Esophagus (tissue), 2 donors: ENCODE measurements around the gene TAAR8. TPM values are rescaled to one million over a fixed set of nuclear protein-coding genes. Genes with fewer than 3 reads are reported as not detected.
"Not testable (repeated sequence)": the region's sequence is repeated elsewhere in the genome, so short reads cannot be mapped to it uniquely, and the experiment has no call there.

Source experiments
- H3K27ac ChIP-seq, 2 donors: one replicate each; pipeline ENCODE4 v1.5.1; 2013; ENCODE audit warnings: low read depth in 2 of 2, mild to moderate bottlenecking in 2 of 2, inconsistent platforms in 1 of 2, low read length in 1 of 2, moderate library complexity in 1 of 2
- H3K27me3 ChIP-seq, 2 donors: one replicate each; pipeline ENCODE4 v1.6.1; 2013; ENCODE audit warnings: low read length in 2 of 2, control low read depth in 1 of 2, mild to moderate bottlenecking in 1 of 2; ENCODE audit not compliant: insufficient read depth in 2 of 2, control insufficient read depth in 1 of 2
- H3K36me3 ChIP-seq, 2 donors: one replicate each; pipeline ENCODE4 v1.6.1; 2013; ENCODE audit warnings: low read length in 1 of 2; ENCODE audit not compliant: control insufficient read depth in 2 of 2, insufficient read depth in 2 of 2
- H3K4me1 ChIP-seq, 2 donors: one replicate each; pipeline ENCODE4 v1.6.1; 2013; ENCODE audit warnings: low read length in 1 of 2; ENCODE audit not compliant: control insufficient read depth in 2 of 2, insufficient read depth in 2 of 2
- H3K4me3 ChIP-seq, 2 donors: one replicate each; pipeline ENCODE4 v1.5.1; 2013; ENCODE audit warnings: low read length in 2 of 2, mild to moderate bottlenecking in 2 of 2, low read depth in 1 of 2, moderate library complexity in 1 of 2
- H3K9me3 ChIP-seq, 2 donors: one replicate each; pipeline ENCODE4 v1.6.1; 2013; ENCODE audit warnings: mild to moderate bottlenecking in 2 of 2, low read depth in 1 of 2, low read length in 1 of 2, moderate library complexity in 1 of 2; ENCODE audit not compliant: control insufficient read depth in 2 of 2, insufficient read depth in 1 of 2
- WGBS, 2 donors: extraction: QIAGEN DNeasy Blood & Tissue Kit; methylation state at CpG; one replicate each; pipeline ENCODE4 v1.1.7; 2013; 5-methylcytosine and 5-hydroxymethylcytosine counted together
- polyA plus RNA-seq, 2 donors: library from polyadenylated mRNA; stranded (reverse); fragments of 200-250 nt; gene quantifications; one replicate each; pipeline ENCODE4 v1.2.3, GENCODE V29; 2013
- donor health status: healthy with polysubstance abuse.
- donor health status: Bipolar disorder and iron deficiency.

The TAAR8 gene
- polyA plus RNA-seq, 2 donors, result not detected

GRCh38 chr6:132534546-132534945 is 17.9 kb upstream of the TAAR8 start:
- not testable (repeated sequence) for H3K4me1 ChIP-seq, H3K4me3 ChIP-seq, H3K27me3 ChIP-seq, H3K36me3 ChIP-seq, H3K9me3 ChIP-seq, H3K27ac ChIP-seq
- WGBS, 2 donors, result 80 to 83% methylated on average over 2 of the region's 2 CpGs

GRCh38 chr6:132537145-132537544 is 15.3 kb upstream of the TAAR8 start:
- Histone ChIP-seq H3K4me1 (no peaks in the 10 kb centered on the region), H3K36me3 (no peaks in the 10 kb centered on the region), H3K27ac (no peak overlapping the region), H3K27me3 (peaks cover 0 to 6% of the 10 kb centered on the region in 2 donors), H3K4me3 (no peak overlapping the region), H3K9me3 (no peaks in the 10 kb centered on the region)
- 70 to 79% methylated on average over 3 of the region's 3 CpGs for WGBS, 2 donors

DNA sequence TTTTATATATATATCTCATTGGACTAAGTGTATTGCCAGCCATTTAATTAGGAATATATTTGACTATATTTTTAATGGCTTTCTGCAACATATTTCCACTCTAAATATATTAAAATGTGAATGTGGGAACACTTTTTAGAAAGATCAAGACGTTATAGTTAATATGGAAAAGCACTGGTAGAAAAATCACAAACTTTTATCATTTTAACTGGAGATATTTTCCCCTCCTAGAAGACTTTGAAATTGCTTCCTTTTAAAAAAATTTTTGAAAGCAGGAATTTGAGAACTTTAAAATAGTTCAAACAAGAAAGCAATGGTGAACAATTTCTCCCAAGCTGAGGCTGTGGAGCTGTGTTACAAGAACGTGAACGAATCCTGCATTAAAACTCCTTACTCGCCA is 14.5 kb upstream of the TAAR8 start, which contains the start of gene TAAR9:
Gene TAAR9, plus strand, starts transcription at position 301 of the 400 bp plus-strand sequence. Its CDS starts 13 bp downstream, at position 314.
- H3K4me1 ChIP-seq, result no peaks in the 10 kb centered on the region
- H3K4me3 ChIP-seq, result no peak within 1 kb of the TSS
- H3K27me3 ChIP-seq, result peaks cover 0 to 6% of the 10 kb centered on the region in 2 donors
- H3K36me3 ChIP-seq, result no peaks in the 10 kb centered on the region
- WGBS, 2 donors, result 76 to 79% methylated on average over 4 of the region's 4 CpGs
- no peaks in the 10 kb centered on the region for H3K9me3 ChIP-seq
- no peak within 1 kb of the TSS for H3K27ac ChIP-seq

DNA sequence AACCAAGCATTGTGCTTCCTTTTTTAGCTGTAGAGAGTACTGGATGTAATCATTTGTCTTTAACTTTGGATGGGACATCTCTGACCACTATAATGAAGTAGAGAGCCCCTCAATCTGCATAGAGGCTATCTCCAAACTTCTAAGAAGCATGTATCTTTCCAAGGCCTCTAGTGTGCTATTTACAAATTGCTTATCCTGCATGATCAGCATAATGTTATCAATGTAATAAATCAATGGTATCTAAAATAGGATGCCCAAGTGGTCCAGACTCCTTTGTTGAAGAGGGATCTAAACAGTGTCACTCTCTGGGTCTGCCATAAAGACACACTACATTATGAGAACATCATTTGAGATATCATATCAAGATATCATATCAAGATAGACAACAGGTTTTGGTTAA is 7.6 kb upstream of the TAAR8 start:
- H3K36me3 ChIP-seq, result no peaks in the 10 kb centered on the region
- no peak overlapping the region for H3K27ac ChIP-seq
- H3K4me1 ChIP-seq, result no peaks in the 10 kb centered on the region
- no peaks in the 10 kb centered on the region for H3K9me3 ChIP-seq
- no peak overlapping the region for H3K4me3 ChIP-seq
- peaks cover 0 to 2% of the 10 kb centered on the region in 2 donors for H3K27me3 ChIP-seq

DNA sequence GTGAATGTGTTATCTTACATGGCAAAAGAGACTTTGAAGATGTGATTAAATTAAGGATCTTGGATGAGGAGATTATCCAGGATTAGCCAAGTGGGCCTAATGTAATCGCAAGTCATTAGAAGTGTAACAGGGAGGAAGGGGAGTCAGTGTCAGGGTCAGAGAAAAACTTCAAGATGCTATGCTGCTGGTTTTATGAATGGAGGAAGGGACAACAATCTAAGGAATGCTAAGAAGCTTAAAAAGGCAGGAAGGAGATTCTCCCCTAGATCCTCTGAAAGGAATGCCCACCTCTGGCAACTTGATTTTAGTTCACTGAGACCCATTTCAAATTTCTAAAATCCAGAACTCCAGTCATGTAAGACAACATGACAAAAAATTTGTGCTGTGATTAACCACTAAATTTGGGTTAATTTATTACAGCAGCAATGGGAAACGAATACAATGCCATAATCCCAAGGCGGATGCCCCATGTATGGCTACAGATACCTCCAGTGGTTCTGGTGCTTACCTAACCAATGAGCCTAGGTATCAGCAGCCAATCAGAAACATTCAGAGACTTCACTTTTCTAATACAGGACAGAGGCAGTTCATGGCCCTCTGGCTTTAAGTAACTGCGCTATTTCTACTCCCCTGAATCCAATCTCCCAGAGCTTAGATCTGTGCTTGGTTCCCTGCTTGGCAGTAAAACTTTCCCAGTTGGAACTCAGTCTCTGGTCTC is 3.6 kb upstream of the TAAR8 start:
- peaks cover 0 to 2% of the 10 kb centered on the region in 2 donors for H3K27me3 ChIP-seq
- H3K36me3 ChIP-seq, result no peaks in the 10 kb centered on the region
- no peaks in the 10 kb centered on the region for H3K9me3 ChIP-seq
- WGBS, 2 donors, result 91% methylated on average over 4 of the region's 4 CpGs
- H3K27ac ChIP-seq, result no peak overlapping the region
- no peak overlapping the region for H3K4me3 ChIP-seq
- no peaks in the 10 kb centered on the region for H3K4me1 ChIP-seq

GRCh38 chr6:132551214-132551613 is 1.3 kb upstream of the TAAR8 start:
- Histone ChIP-seq H3K27ac (no peak overlapping the region), H3K4me3 (no peak overlapping the region), H3K9me3 (no peaks in the 10 kb centered on the region), H3K36me3 (no peaks in the 10 kb centered on the region), H3K27me3 (no peaks in the 10 kb centered on the region), H3K4me1 (no peaks in the 10 kb centered on the region)
- 81 to 84% methylated on average over 4 of the region's 4 CpGs for WGBS, 2 donors

DNA sequence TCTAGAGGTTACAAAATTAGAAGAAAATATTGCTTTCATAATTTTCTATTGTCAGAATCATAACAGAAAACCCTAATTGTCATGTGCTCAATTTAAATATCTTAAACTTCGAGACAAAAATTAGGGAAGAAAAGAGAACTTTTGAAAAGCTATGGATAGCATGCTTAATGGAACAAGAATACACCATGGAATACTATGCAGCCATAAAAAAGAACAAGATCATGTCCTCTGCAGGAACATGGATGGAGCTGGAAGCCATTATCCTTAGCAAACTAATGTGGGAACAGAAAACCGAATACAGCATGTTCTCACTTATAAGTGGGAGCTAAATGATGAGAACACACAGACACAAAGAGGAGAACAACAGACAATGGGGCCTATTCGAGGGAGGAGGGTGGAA is 7.6 kb downstream of the TAAR8 start:
- not testable (repeated sequence) for H3K9me3 ChIP-seq, H3K4me1 ChIP-seq, H3K4me3 ChIP-seq, H3K36me3 ChIP-seq, H3K27ac ChIP-seq, H3K27me3 ChIP-seq
- 71 to 74% methylated on average over 3 of the region's 3 CpGs for WGBS, 2 donors

DNA sequence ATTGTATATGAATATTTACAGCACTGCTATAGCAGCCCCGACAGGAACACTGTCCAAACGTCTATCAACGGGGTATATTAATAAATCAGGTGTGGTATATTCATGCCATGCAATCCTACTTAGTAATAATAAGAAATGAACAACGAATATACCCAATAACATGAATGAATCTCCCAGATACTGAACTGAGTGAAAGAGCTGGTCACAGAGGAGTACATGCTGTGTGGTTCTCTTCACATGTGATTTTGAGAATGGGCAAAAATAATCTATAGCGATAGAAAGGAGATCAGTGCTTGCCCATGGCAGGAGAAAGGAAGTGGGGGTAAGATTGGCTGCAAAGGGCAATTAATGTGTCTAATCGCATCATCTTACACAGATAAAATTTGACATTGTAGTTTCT is 13.9 kb downstream of the TAAR8 start:
- H3K27me3 ChIP-seq, result peaks cover 2% of the 10 kb centered on the region in 2 donors
- no peak overlapping the region for H3K27ac ChIP-seq
- no peaks in the 10 kb centered on the region for H3K36me3 ChIP-seq
- H3K4me1 ChIP-seq, result no peaks in the 10 kb centered on the region
- H3K4me3 ChIP-seq, result no peak overlapping the region
- no peaks in the 10 kb centered on the region for H3K9me3 ChIP-seq
- 83 to 89% methylated on average over 6 of the region's 6 CpGs for WGBS, 2 donors

DNA sequence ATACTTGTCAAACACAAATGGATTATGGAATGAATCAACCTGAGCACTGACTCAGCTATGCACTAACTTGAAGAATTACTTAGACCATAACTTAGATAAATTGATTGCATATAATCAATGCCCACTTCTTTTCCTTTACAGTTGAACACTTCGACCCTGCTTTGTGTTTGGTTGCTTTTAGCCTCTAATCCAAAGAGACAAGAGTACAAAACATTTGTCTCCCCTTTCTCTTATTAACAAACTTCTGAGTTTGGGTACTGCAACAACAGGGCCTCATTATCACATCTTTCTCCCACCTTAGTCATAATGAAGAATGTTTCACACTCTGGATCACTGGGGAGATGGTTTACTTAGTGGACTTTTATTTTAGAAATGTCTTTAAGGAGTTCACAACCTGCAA is 15.1 kb downstream of the TAAR8 start:
- WGBS, 2 donors, result 57 to 64% methylated on average over 1 of the region's 1 CpG
- Histone ChIP-seq H3K4me3 (no peak overlapping the region), H3K27ac (no peak overlapping the region), H3K9me3 (no peaks in the 10 kb centered on the region), H3K4me1 (no peaks in the 10 kb centered on the region), H3K27me3 (peaks cover 2% of the 10 kb centered on the region in 2 donors), H3K36me3 (no peaks in the 10 kb centered on the region)

GRCh38 chr6:132568611-132569010 is 16.1 kb downstream of the TAAR8 start:
- H3K9me3 ChIP-seq, result no peaks in the 10 kb centered on the region
- no peaks in the 10 kb centered on the region for H3K36me3 ChIP-seq
- H3K27ac ChIP-seq, result no peak overlapping the region
- H3K4me1 ChIP-seq, result no peaks in the 10 kb centered on the region
- H3K4me3 ChIP-seq, result no peak overlapping the region
- WGBS, 2 donors, result 46 to 47% methylated on average over 6 of the region's 6 CpGs
- H3K27me3 ChIP-seq, result peaks cover 0 to 2% of the 10 kb centered on the region in 2 donors
